OCI-LY3 (cell line): Measurements from ENCODE around the gene CFAP221.

Experiments
- H2AFZ ChIP-seq: fragments of 200-600, 300-600 bp; shearing (Covaris generic); 2 replicates; pipeline ENCODE4 v1.6.0; 2014; ENCODE audit warnings: antibody characterized with exemption, low read depth, low read length
- H3K27ac ChIP-seq: fragments of 200-600, 300-600 bp; sonication (generic); 2 replicates; pipeline ENCODE4 v1.5.1; 2014; ENCODE audit warnings: mild to moderate bottlenecking, low read length, moderate library complexity, mixed read lengths
- H3K27me3 ChIP-seq: fragments of 200-600, 300-600 bp; sonication (generic); 2 replicates; pipeline ENCODE4 v1.6.1; 2014; ENCODE audit warnings: low read depth, low read length, mixed read lengths
- H3K36me3 ChIP-seq: fragments of 200-600, 300-600 bp; sonication (generic); replicated peaks from 2 replicates; pipeline ENCODE3; 2014; ENCODE audit warnings: low read depth, low read length, mixed read lengths
- H3K4me1 ChIP-seq: fragments of 300-600, 200-600 bp; sonication (generic); 2 replicates; pipeline ENCODE4 v1.6.1; 2014; ENCODE audit warnings: low read length, mixed read lengths
- H3K4me2 ChIP-seq: fragments of 200-600, 300-600 bp; sonication (generic); 2 replicates; pipeline ENCODE4 v1.6.1; 2014; ENCODE audit warnings: low read length, mixed read lengths
- H3K4me3 ChIP-seq: fragments of 300-600, 200-600 bp; sonication (generic); 2 replicates; pipeline ENCODE4 v1.5.1; 2014; ENCODE audit warnings: antibody characterized with exemption, mild to moderate bottlenecking, low read length, moderate library complexity
- H3K79me2 ChIP-seq: fragments of 300-600, 200-600 bp; shearing (Covaris generic); 2 replicates; pipeline ENCODE4 v1.6.1; 2014; ENCODE audit warnings: mild to moderate bottlenecking, low read length, mixed read lengths
- H3K9ac ChIP-seq: fragments of 300-600, 200-600 bp; shearing (Covaris generic); 2 replicates; pipeline ENCODE4 v1.6.0; 2014; ENCODE audit warnings: mild to moderate bottlenecking, low read length, moderate library complexity
- H3K9me3 ChIP-seq: fragments of 200-600, 300-600 bp; shearing (Covaris generic); 2 replicates; pipeline ENCODE4 v1.6.1; 2014; ENCODE audit warnings: low read length, mixed read lengths; ENCODE audit not compliant: insufficient read depth
- H4K20me1 ChIP-seq: fragments of 200-600, 300-600 bp; sonication (generic); 2 replicates; pipeline ENCODE4 v1.6.1; 2016; ENCODE audit warnings: low read length, mixed read lengths; ENCODE audit not compliant: insufficient read depth
- EZH2phosphoT487 ChIP-seq: fragments of 200-600 bp; shearing (Covaris generic); IDR thresholded peaks from 2 replicates; pipeline ENCODE4 v1.6.1; 2018; ENCODE audit warnings: antibody characterized with exemption, mixed run types, low read depth
- TF ChIP-seq, protein P1 (sequence below): fragments of 200-600, 300-600 bp; sonication (generic); IDR thresholded peaks from 2 replicates; pipeline ENCODE4 v1.5.1; 2014; ENCODE audit warnings: antibody characterized with exemption, low read length, low read depth

CFAP221 gene

DNA sequence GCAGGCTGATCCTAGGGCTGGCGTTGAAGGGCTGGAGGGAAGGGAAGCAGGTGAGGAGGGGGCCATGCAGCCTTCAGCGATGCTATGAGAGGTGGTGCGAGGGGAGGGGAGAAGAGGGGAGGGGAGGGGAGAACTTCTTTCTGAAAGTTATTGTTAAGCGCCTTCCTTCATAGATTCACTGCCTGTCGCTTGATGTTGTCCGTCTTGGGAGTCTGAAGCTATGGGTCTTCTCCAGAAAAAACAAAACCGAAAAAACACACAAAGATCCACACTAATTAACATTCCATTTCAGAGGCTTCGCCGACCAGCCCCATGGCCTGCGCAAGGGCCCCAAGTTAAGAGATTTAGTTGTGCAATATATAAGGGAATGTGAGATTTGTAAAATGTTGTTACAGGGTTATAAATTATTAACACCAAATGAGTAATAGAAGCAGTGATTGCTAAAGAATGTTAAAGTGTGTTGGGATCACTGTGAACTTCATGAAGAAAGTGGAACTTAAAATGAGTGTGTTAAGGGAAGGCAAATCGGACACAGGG is 758 bp downstream of the CFAP221 start:
- Histone ChIP-seq H4K20me1 (no peaks in the 10 kb centered on the region), H3K4me1 (no peaks in the 10 kb centered on the region), H3K9ac (no peak overlapping the region), H3K4me2 (no peak overlapping the region), H3K36me3 (no peaks in the 10 kb centered on the region), H3K4me3 (no peak overlapping the region), H2AFZ (no peak overlapping the region), H3K27me3 (peaks cover 4% of the 10 kb centered on the region; the same call in 1 of the 2 replicates), H3K9me3 (no peaks in the 10 kb centered on the region), H3K27ac (no peak overlapping the region), H3K79me2 (no peaks in the 10 kb centered on the region)
- TF ChIP-seq, protein P1, sequence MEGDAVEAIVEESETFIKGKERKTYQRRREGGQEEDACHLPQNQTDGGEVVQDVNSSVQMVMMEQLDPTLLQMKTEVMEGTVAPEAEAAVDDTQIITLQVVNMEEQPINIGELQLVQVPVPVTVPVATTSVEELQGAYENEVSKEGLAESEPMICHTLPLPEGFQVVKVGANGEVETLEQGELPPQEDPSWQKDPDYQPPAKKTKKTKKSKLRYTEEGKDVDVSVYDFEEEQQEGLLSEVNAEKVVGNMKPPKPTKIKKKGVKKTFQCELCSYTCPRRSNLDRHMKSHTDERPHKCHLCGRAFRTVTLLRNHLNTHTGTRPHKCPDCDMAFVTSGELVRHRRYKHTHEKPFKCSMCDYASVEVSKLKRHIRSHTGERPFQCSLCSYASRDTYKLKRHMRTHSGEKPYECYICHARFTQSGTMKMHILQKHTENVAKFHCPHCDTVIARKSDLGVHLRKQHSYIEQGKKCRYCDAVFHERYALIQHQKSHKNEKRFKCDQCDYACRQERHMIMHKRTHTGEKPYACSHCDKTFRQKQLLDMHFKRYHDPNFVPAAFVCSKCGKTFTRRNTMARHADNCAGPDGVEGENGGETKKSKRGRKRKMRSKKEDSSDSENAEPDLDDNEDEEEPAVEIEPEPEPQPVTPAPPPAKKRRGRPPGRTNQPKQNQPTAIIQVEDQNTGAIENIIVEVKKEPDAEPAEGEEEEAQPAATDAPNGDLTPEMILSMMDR: no peak

DNA sequence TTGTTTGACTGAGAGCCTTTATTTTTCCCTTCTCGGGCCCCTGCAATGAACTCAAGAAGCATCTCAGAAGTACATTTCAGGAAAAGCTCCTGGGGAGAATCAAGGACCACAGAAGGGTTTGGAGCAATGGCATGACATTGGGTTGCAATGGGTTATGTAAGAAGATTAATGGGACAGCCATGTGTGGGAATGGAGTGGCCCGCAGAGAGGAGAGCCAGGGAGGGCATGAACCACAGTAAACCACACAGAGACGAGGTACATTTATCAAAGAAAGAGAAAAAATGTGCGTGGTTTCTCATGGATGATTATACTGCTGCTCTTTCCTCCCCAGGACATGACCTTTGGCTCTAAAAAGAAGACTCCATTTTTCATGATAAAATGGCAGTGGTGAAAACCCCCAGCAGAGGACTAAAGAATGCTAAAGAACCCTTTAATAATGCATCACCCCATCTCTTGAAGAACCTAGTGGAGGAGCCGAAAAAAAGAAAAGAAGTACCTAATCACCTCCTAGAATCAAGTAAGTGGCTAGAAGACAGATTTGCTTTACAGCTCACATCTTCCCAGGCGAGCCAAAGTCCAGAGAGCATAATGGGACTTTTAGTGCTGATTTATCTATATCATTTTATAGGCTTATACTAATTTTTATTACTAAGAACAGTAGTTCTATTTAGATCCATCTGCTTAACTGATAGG is 1.7 kb downstream of the CFAP221 start:
- Histone ChIP-seq H3K4me3 (no peak overlapping the region), H3K4me1 (no peaks in the 10 kb centered on the region), H3K9me3 (no peaks in the 10 kb centered on the region), H3K27me3 (no peaks in the 10 kb centered on the region), H3K36me3 (no peaks in the 10 kb centered on the region), H3K27ac (no peak overlapping the region), H3K79me2 (no peaks in the 10 kb centered on the region), H2AFZ (no peak overlapping the region), H3K9ac (no peak overlapping the region), H4K20me1 (no peaks in the 10 kb centered on the region), H3K4me2 (no peak overlapping the region)
- TF ChIP-seq EZH2phosphoT487: no peak
- TF ChIP-seq, protein P1: no peak

DNA sequence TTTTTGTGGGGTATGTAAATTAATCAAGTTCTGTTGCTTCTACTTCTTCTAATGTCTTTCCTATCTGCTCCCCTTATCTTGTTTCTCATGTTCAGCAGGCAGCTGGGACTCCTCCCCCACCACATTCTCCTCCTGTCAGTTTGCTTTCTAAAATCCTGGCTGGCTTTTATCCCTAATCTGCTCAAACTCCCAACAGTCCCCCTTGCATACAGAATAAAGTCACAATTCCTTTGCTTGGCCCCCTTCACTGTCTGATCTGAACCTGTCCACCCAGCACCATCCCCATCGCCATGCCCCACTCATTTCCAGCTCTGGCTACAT is 2.2 kb downstream of the CFAP221 start:
- Histone ChIP-seq H2AFZ (no peak overlapping the region), H3K4me1 (no peaks in the 10 kb centered on the region)

DNA sequence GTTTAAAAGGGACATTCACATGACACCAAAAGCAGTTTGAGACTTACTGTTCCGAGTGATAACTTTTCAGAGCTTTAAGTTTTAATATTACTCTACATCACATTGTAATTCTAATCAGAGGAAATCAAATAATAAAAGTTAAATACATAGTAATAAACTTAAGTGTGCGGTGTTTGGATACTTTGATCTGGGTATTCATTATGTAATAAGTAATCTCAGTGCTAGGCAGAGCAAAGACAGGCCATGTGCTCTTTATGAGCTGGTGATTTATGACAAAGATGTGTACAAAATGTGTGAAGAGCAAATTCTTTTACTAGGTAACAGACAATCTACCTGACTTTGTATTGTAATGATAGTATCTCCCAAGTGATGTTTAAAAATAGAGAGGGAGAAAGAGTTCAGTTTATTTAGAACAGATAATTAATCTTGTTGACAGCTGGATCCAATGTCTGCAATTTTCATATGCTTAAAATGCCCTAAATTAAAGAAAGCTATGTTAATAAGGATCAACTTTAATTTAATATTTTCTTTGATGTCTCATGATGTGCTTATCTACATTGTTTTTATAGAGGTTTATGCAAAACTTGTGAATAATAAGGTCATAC is 4.4 kb downstream of the CFAP221 start:
- Histone ChIP-seq H3K9me3 (no peaks in the 10 kb centered on the region), H3K27ac (no peak overlapping the region), H3K4me1 (no peaks in the 10 kb centered on the region), H3K9ac (no peak overlapping the region), H3K36me3 (no peaks in the 10 kb centered on the region), H3K4me3 (no peak overlapping the region), H4K20me1 (no peaks in the 10 kb centered on the region), H3K4me2 (no peak overlapping the region), H2AFZ (no peak overlapping the region), H3K79me2 (no peaks in the 10 kb centered on the region), H3K27me3 (peaks cover 9% of the 10 kb centered on the region)
- TF ChIP-seq EZH2phosphoT487: no peak
- TF ChIP-seq, protein P1: no peak

More for the DNA sequence above, 2.2 kb downstream of the CFAP221 start:
- Histone ChIP-seq H3K9me3 (no peaks in the 10 kb centered on the region), H3K9ac (no peak overlapping the region), H3K27me3 (no peaks in the 10 kb centered on the region), H3K4me3 (no peak overlapping the region), H3K27ac (no peak overlapping the region), H3K79me2 (no peaks in the 10 kb centered on the region), H3K36me3 (no peaks in the 10 kb centered on the region), H3K4me2 (no peak overlapping the region), H4K20me1 (no peaks in the 10 kb centered on the region)
- no peak for TF ChIP-seq EZH2phosphoT487
- TF ChIP-seq, protein P1: no peak
